BJ (cell line): ENCODE data around the gene TMEM250. TPM values are rescaled to one million over a fixed set of nuclear protein-coding genes. Genes with fewer than 3 reads are reported as not detected.

Source experiments
- CTCF ChIA-PET: fragments of 350-600 bp; formaldehyde crosslinking; extraction: SDS; loops from one replicate; lab custom pipeline; 2021; ENCODE audit warnings: antibody characterized with exemption, inconsistent platforms; lab: Yijun Ruan, JAX
- POLR2A ChIA-PET: fragments of 300-600 bp; sonication (Branson Sonifier 250); formaldehyde crosslinking; extraction: SDS; loops from one replicate; lab custom pipeline; 2021; ENCODE audit warnings: antibody characterized with exemption; lab: Charles Lee
- DNase-seq: peaks from one replicate; pipeline ENCODE4 v3.0.0-alpha.2; 2011; ENCODE audit warnings: low read depth
- H3K27me3 ChIP-seq: 2 replicates; pipeline ENCODE4 v1.6.0; 2011; ENCODE audit warnings: low read length; ENCODE audit not compliant: control insufficient read depth, insufficient read depth
- H3K36me3 ChIP-seq: 2 replicates; pipeline ENCODE4 v1.5.1; 2011; ENCODE audit warnings: low read length; ENCODE audit not compliant: control insufficient read depth, insufficient read depth
- H3K4me3 ChIP-seq: 2 replicates; pipeline ENCODE4 v1.5.1; 2011; ENCODE audit warnings: low read depth, mild to moderate bottlenecking, control low read depth, low read length
- CTCF ChIP-seq: IDR thresholded peaks from 2 replicates; pipeline ENCODE4 v1.5.1; 2011; ENCODE audit warnings: low read depth, mild to moderate bottlenecking, control low read depth, inconsistent platforms, low read length, moderate library complexity; ENCODE audit not compliant: insufficient read depth
- polyA plus RNA-seq: library from polyadenylated mRNA; depleted of rRNA; stranded (reverse); fragments of >200 nt; gene quantifications from 2 replicates; pipeline ENCODE4 v1.2.3, GENCODE V29; 2011

TMEM250 gene
- polyA plus RNA-seq, 1 experiment = 20.7 TPM

- DNase-seq = no peak
- POLR2A ChIA-PET = no interaction called here
- no peaks in the 10 kb centered on the region for H3K27me3 ChIP-seq
- CTCF ChIA-PET = no interaction called here
- H3K4me3 ChIP-seq = no peak overlapping the region
- H3K36me3 ChIP-seq = peaks cover 4% of the 10 kb centered on the region; the same call in 1 of the 2 replicates
- TF ChIP-seq CTCF = no peak
These were observed 35.1 kb downstream of the TMEM250 start for GRCh38 chr9:136083558-136084062.

- DNase-seq = no peak
- POLR2A ChIA-PET = no interaction called here
- no peak overlapping the region for H3K4me3 ChIP-seq
- peaks cover 4% of the 10 kb centered on the region; the same call in 1 of the 2 replicates for H3K36me3 ChIP-seq
- no peaks in the 10 kb centered on the region for H3K27me3 ChIP-seq
- CTCF ChIA-PET = interaction anchor here (1.0 to 1.5 kb wide), 2 partner anchors 8 to 21 kb away, joined by 3 to 6 read pairs; no protein-coding TSS in a partner anchor
- TF ChIP-seq CTCF = no peak
These were observed 35.9 kb downstream of the TMEM250 start for GRCh38 chr9:136082496-136083361.

GRCh38 chr9:136081826-136082495, 36.7 kb downstream of the TMEM250 start:
- Histone ChIP-seq H3K27me3 (no peaks in the 10 kb centered on the region), H3K36me3 (peaks cover 4% of the 10 kb centered on the region; the same call in 1 of the 2 replicates), H3K4me3 (no peak overlapping the region)
- no peak for DNase-seq
- ChIA-PET POLR2A (no interaction called here), CTCF (interaction anchor here (1.0 to 1.5 kb wide), 2 partner anchors 8 to 21 kb away, joined by 3 to 6 read pairs; no protein-coding TSS in a partner anchor)
- no peak for TF ChIP-seq CTCF

- no peak for DNase-seq
- H3K36me3 ChIP-seq = peaks cover 4% of the 10 kb centered on the region; the same call in 1 of the 2 replicates
- ChIA-PET POLR2A (no interaction called here), CTCF (interaction anchor here (1.5 kb wide), 1 partner anchor 9 kb away, joined by 6 read pairs; no protein-coding TSS in a partner anchor)
- no peaks in the 10 kb centered on the region for H3K27me3 ChIP-seq
- TF ChIP-seq CTCF = no peak
- no peak overlapping the region for H3K4me3 ChIP-seq
These were observed 37.4 kb downstream of the TMEM250 start for GRCh38 chr9:136081113-136081825.
